Keratinocyte (primary cell): ENCODE measurements around the gene TK1. TPM values are rescaled to one million over a fixed set of nuclear protein-coding genes. Genes with fewer than 3 reads are reported as not detected.

ENCODE experiments used
- DNase-seq: peaks from one replicate; pipeline ENCODE4 v3.0.0-alpha.2; 2011; ENCODE audit warnings: low read depth, missing footprints, low spot score
- FAIRE-seq: peaks from 2 replicates; lab custom pipeline; 2011; peaks lifted over from hg19 to GRCh38; lab: Jason Lieb, UNC
- H2AFZ ChIP-seq: 2 replicates; pipeline ENCODE4 v1.6.0; 2012; ENCODE audit warnings: low read length, control low read depth, inconsistent platforms; ENCODE audit not compliant: control insufficient read depth
- H3K27ac ChIP-seq: 2 replicates; pipeline ENCODE4 v1.5.1; 2011; ENCODE audit warnings: low read length; ENCODE audit not compliant: control insufficient read depth, insufficient read depth
- H3K27me3 ChIP-seq: 3 replicates; pipeline ENCODE4 v1.6.0; 2011; ENCODE audit warnings: low read length; ENCODE audit not compliant: control insufficient read depth, insufficient read depth; ENCODE audit errors: extremely low read depth
- H3K36me3 ChIP-seq, 2 experiments: 2 replicates in 1 of 2; 3 replicates in 1 of 2; pipeline ENCODE4 v1.5.1; 2011; ENCODE audit warnings: low read length in 2 of 2, mild to moderate bottlenecking in 1 of 2; ENCODE audit not compliant: control insufficient read depth in 2 of 2, insufficient read depth in 2 of 2; ENCODE audit errors: extremely low read depth in 1 of 2
- H3K4me1 ChIP-seq: 3 replicates; pipeline ENCODE4 v1.5.1; 2011; ENCODE audit warnings: low read length; ENCODE audit not compliant: control insufficient read depth, insufficient read depth; ENCODE audit errors: extremely low read depth
- H3K4me2 ChIP-seq: 3 replicates; pipeline ENCODE4 v1.6.0; 2011; ENCODE audit warnings: low read depth, low read length; ENCODE audit not compliant: control insufficient read depth, insufficient read depth; ENCODE audit errors: extremely low read depth
- H3K4me3 ChIP-seq, 3 experiments: fragments of 200-600 bp in 1 of 3; sonication (generic) in 1 of 3; 2 replicates in 2 of 3; 3 replicates in 1 of 3; pipeline ENCODE4 v1.5.1; 2011 to 2016; ENCODE audit warnings: low read length in 3 of 3, mild to moderate bottlenecking in 3 of 3, control low read depth in 2 of 3, inconsistent platforms in 1 of 3, low read depth in 1 of 3, mixed read lengths in 1 of 3, mixed run types in 1 of 3, moderate library complexity in 1 of 3; ENCODE audit not compliant: control insufficient read depth in 2 of 3, insufficient read depth in 2 of 3; ENCODE audit errors: extremely low read depth in 1 of 3
- H3K79me2 ChIP-seq: 2 replicates; pipeline ENCODE4 v1.6.0; 2012; ENCODE audit warnings: low read length; ENCODE audit not compliant: control insufficient read depth, insufficient read depth
- H3K9ac ChIP-seq: 3 replicates; pipeline ENCODE4 v1.6.0; 2011; ENCODE audit warnings: low read length; ENCODE audit not compliant: control insufficient read depth, insufficient read depth; ENCODE audit errors: extremely low read depth
- H3K9me1 ChIP-seq: 3 replicates; pipeline ENCODE4 v1.6.0; 2011; ENCODE audit warnings: low read length; ENCODE audit not compliant: control insufficient read depth, insufficient read depth; ENCODE audit errors: extremely low read depth
- H3K9me3 ChIP-seq: 2 replicates; pipeline ENCODE4 v1.5.1; 2012; ENCODE audit warnings: low read depth, low read length; ENCODE audit not compliant: control insufficient read depth
- H4K20me1 ChIP-seq: 3 replicates; pipeline ENCODE4 v1.6.0; 2011; ENCODE audit warnings: low read length; ENCODE audit not compliant: control insufficient read depth, insufficient read depth; ENCODE audit errors: extremely low read depth
- EZH2 ChIP-seq: IDR thresholded peaks from one replicate; pipeline ENCODE4 v1.6.1; 2012; ENCODE audit warnings: inconsistent platforms, mild to moderate bottlenecking, low read length, moderate library complexity
- dilution Hi-C: fragments of 300-500 bp; cut with MboI; formaldehyde crosslinking; loops from one replicate; pipeline ENCODE4 v1.7.0; 2020; ENCODE audit warnings: low sequenced_read_pairs; ENCODE audit not compliant: extremely low pct_ligation_motif_present
- polyA plus RNA-seq, 5 experiments: library from polyadenylated mRNA; depleted of rRNA in 3 of 5; stranded (reverse) in 3 of 5; stranded (forward) in 1 of 5; unstranded in 1 of 5; fragments of >200 nt; gene quantifications; 1 replicate in 1 of 5; 2 replicates in 3 of 5; 3 replicates in 1 of 5; pipeline versions ENCODE4 v1.2.1 to v1.2.3, GENCODE V29; 2011 to 2012; ENCODE audit warnings: missing spikeins in 2 of 5, low read depth in 1 of 5, low replicate concordance in 1 of 5
- TF ChIP-seq, protein P1 (sequence below), 3 experiments: IDR thresholded peaks in 1 of 3; conservative IDR thresholded peaks in 1 of 3; optimal IDR thresholded peaks in 1 of 3; 2 replicates in 2 of 3; 3 replicates in 1 of 3; pipeline versions ENCODE3 to v1.5.1; 2011; ENCODE audit warnings: low read length in 3 of 3, mild to moderate bottlenecking in 3 of 3, moderate library complexity in 2 of 3, control low read depth in 1 of 3, inconsistent platforms in 1 of 3; ENCODE audit not compliant: insufficient read depth in 2 of 3; ENCODE audit errors: extremely low read depth in 1 of 3

The TK1 gene
- polyA plus RNA-seq, 1 donor (not counting 4 experiments of a cell fraction or from before 2014, with no cell fraction given), result 21.8 TPM

GRCh38 chr17:78234261-78234865, 47.5 kb upstream of the TK1 start:
- H3K27me3 ChIP-seq, result peaks cover 36% of the 10 kb centered on the region
- DNase-seq, result no peak
- FAIRE-seq, result no peak
- no peaks in the 10 kb centered on the region for H3K4me1 ChIP-seq
- H2AFZ ChIP-seq, result no peak overlapping the region
- H3K9me1 ChIP-seq, result no peaks in the 10 kb centered on the region
- no peak overlapping the region for H3K27ac ChIP-seq
- no peak overlapping the region for H3K4me2 ChIP-seq
- no peak overlapping the region for H3K4me3 ChIP-seq
- no peaks in the 10 kb centered on the region for H3K9me3 ChIP-seq
- H3K79me2 ChIP-seq, result no peaks in the 10 kb centered on the region
- H3K36me3 ChIP-seq, result no peaks in the 10 kb centered on the region
- H4K20me1 ChIP-seq, result no peaks in the 10 kb centered on the region
- dilution Hi-C loops, result no loop called here
- no peak for TF ChIP-seq EZH2
- TF ChIP-seq, protein P1, sequence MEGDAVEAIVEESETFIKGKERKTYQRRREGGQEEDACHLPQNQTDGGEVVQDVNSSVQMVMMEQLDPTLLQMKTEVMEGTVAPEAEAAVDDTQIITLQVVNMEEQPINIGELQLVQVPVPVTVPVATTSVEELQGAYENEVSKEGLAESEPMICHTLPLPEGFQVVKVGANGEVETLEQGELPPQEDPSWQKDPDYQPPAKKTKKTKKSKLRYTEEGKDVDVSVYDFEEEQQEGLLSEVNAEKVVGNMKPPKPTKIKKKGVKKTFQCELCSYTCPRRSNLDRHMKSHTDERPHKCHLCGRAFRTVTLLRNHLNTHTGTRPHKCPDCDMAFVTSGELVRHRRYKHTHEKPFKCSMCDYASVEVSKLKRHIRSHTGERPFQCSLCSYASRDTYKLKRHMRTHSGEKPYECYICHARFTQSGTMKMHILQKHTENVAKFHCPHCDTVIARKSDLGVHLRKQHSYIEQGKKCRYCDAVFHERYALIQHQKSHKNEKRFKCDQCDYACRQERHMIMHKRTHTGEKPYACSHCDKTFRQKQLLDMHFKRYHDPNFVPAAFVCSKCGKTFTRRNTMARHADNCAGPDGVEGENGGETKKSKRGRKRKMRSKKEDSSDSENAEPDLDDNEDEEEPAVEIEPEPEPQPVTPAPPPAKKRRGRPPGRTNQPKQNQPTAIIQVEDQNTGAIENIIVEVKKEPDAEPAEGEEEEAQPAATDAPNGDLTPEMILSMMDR (optimal IDR thresholded peaks at IDR 0.05 in 1 of 3, IDR thresholded peaks at IDR 0.05 in 1 of 3, conservative IDR thresholded peaks at IDR 0.05 in 1 of 3; ENCODE audit: extremely low read depth in 1 of 3, insufficient read depth in 2 of 3, low read length in 3 of 3), result no peak
- no peak overlapping the region for H3K9ac ChIP-seq

DNA sequence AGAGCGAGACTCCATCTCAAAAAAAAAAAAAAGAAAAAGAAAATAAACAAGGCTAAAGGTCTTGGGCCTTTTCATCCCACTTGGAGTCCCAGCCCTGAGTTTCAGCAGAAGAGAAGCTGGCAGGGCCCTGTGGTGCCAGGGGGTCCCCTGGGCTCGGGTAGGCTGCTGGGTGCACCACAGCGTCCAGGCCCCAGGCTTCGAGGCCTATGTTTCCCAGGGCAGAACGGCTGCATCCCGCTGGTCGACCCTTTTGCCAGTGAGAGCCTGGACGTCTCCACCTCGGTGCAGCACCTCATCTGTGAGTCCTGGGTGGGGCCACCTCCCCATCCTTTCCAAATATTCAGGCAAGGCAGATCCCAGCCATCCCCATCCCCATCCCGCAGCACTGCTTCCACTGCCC, 46.8 kb upstream of the TK1 start:
- no peaks in the 10 kb centered on the region for H3K4me1 ChIP-seq
- no peak overlapping the region for H2AFZ ChIP-seq
- no peaks in the 10 kb centered on the region for H3K36me3 ChIP-seq
- no peak overlapping the region for H3K4me3 ChIP-seq
- H3K27me3 ChIP-seq, result peaks cover 36% of the 10 kb centered on the region
- dilution Hi-C loops, result no loop called here
- FAIRE-seq (no peak), DNase-seq (no peak)
- no peaks in the 10 kb centered on the region for H3K9me3 ChIP-seq
- H3K4me2 ChIP-seq, result no peak overlapping the region
- no peaks in the 10 kb centered on the region for H3K79me2 ChIP-seq
- no peaks in the 10 kb centered on the region for H3K9me1 ChIP-seq
- no peaks in the 10 kb centered on the region for H4K20me1 ChIP-seq
- H3K27ac ChIP-seq, result no peak overlapping the region
- no peak overlapping the region for H3K9ac ChIP-seq
- no peak for TF ChIP-seq EZH2
- TF ChIP-seq, protein P1 (optimal IDR thresholded peaks at IDR 0.05 in 1 of 3, IDR thresholded peaks at IDR 0.05 in 1 of 3, conservative IDR thresholded peaks at IDR 0.05 in 1 of 3; ENCODE audit: extremely low read depth in 1 of 3, insufficient read depth in 2 of 3, low read length in 3 of 3), result no peak
